H9 (cell line): ENCODE results near the gene HERPUD2. TPM values are rescaled to one million over a fixed set of nuclear protein-coding genes. Genes with fewer than 3 reads are reported as not detected.

Experiments
- DNase-seq: peaks from one replicate; pipeline ENCODE4 v3.0.0-alpha.2; 2017
- H2AFZ ChIP-seq: one replicate; pipeline ENCODE4 v1.6.1; 2013; ENCODE audit warnings: mild to moderate bottlenecking, low read length, control low read depth, moderate library complexity
- H2AK5ac ChIP-seq: 2 replicates; pipeline ENCODE4 v1.6.1; 2013; ENCODE audit warnings: low read length, control low read depth, mixed read lengths; ENCODE audit not compliant: insufficient read length
- H2BK120ac ChIP-seq: one replicate; pipeline ENCODE4 v1.6.1; 2013; ENCODE audit warnings: low read depth, mild to moderate bottlenecking, low read length, control low read depth, inconsistent platforms; ENCODE audit not compliant: poor library complexity, severe bottlenecking
- H2BK12ac ChIP-seq: 2 replicates; pipeline ENCODE4 v1.6.1; 2013; ENCODE audit warnings: low read length, control low read depth, mixed read lengths, low read depth; ENCODE audit not compliant: insufficient read length
- H2BK15ac ChIP-seq: 2 replicates; pipeline ENCODE4 v1.6.1; 2013; ENCODE audit warnings: low read depth, low read length, control low read depth
- H2BK20ac ChIP-seq: one replicate; pipeline ENCODE4 v1.6.1; 2013; ENCODE audit warnings: low read depth, mild to moderate bottlenecking, low read length, control low read depth, inconsistent platforms; ENCODE audit not compliant: poor library complexity, severe bottlenecking
- H2BK5ac ChIP-seq: 2 replicates; pipeline ENCODE4 v1.6.1; 2013; ENCODE audit warnings: low read length, control low read depth, mixed read lengths; ENCODE audit not compliant: insufficient read length
- H3K14ac ChIP-seq: 2 replicates; pipeline ENCODE4 v1.6.1; 2013; ENCODE audit warnings: low read length, control low read depth; ENCODE audit not compliant: insufficient read depth
- H3K18ac ChIP-seq: 2 replicates; pipeline ENCODE4 v1.6.1; 2013; ENCODE audit warnings: low read depth, mild to moderate bottlenecking, mixed read lengths, low read length, control low read depth; ENCODE audit not compliant: insufficient read length
- H3K23ac ChIP-seq: 2 replicates; pipeline ENCODE4 v1.6.1; 2013; ENCODE audit warnings: low read length, control low read depth, mixed read lengths, low read depth; ENCODE audit not compliant: insufficient read length
- H3K23me2 ChIP-seq: 2 replicates; pipeline ENCODE4 v1.6.1; 2013; ENCODE audit warnings: low read depth, mild to moderate bottlenecking, mixed read lengths, low read length, control low read depth; ENCODE audit not compliant: insufficient read length, poor library complexity, severe bottlenecking
- H3K27ac ChIP-seq: 2 replicates; pipeline ENCODE4 v1.5.1; 2013; ENCODE audit warnings: low read length, control low read depth, mixed read lengths, low read depth; ENCODE audit not compliant: insufficient read length
- H3K27me3 ChIP-seq: 2 replicates; pipeline ENCODE4 v1.6.1; 2013; ENCODE audit warnings: low read length, control low read depth, inconsistent platforms; ENCODE audit not compliant: insufficient read depth
- H3K4ac ChIP-seq: 2 replicates; pipeline ENCODE4 v1.6.1; 2013; ENCODE audit warnings: low read depth, mild to moderate bottlenecking, control low read depth, inconsistent platforms, low read length, moderate library complexity
- H3K4me1 ChIP-seq: 2 replicates; pipeline ENCODE4 v1.6.1; 2013; ENCODE audit warnings: low read length, control low read depth, inconsistent platforms; ENCODE audit not compliant: insufficient read depth
- H3K4me2 ChIP-seq: 2 replicates; pipeline ENCODE4 v1.6.1; 2013; ENCODE audit warnings: low read length, control low read depth, mixed read lengths; ENCODE audit not compliant: insufficient read length, insufficient read depth
- H3K56ac ChIP-seq: 2 replicates; pipeline ENCODE4 v1.6.1; 2013; ENCODE audit warnings: low read depth, mild to moderate bottlenecking, mixed read lengths, low read length, control low read depth; ENCODE audit not compliant: insufficient read length
- H3K79me1 ChIP-seq: 2 replicates; pipeline ENCODE4 v1.6.1; 2013; ENCODE audit warnings: low read depth, mild to moderate bottlenecking, moderate library complexity, low read length, control low read depth, inconsistent platforms; ENCODE audit not compliant: insufficient read depth, poor library complexity, severe bottlenecking
- H3K79me2 ChIP-seq: 2 replicates; pipeline ENCODE4 v1.6.1; 2013; ENCODE audit warnings: low read length, control low read depth, inconsistent platforms; ENCODE audit not compliant: insufficient read depth
- H3K9ac ChIP-seq: 2 replicates; pipeline ENCODE4 v1.6.1; 2013; ENCODE audit warnings: low read length, control low read depth, mixed read lengths; ENCODE audit not compliant: insufficient read length; ENCODE audit errors: extremely low read depth
- H3K9me3 ChIP-seq: one replicate; pipeline ENCODE4 v1.6.1; 2013; ENCODE audit warnings: low read depth, low read length, inconsistent platforms; ENCODE audit not compliant: control insufficient read depth
- H3T11ph ChIP-seq: one replicate; pipeline ENCODE4 v1.6.1; 2013; ENCODE audit warnings: mild to moderate bottlenecking, low read length, control low read depth, inconsistent platforms
- H4K20me1 ChIP-seq: one replicate; pipeline ENCODE4 v1.6.1; 2013; ENCODE audit not compliant: control insufficient read depth, insufficient read length, insufficient read depth
- H4K5ac ChIP-seq: 2 replicates; pipeline ENCODE4 v1.6.1; 2013; ENCODE audit warnings: low read depth, mild to moderate bottlenecking, mixed read lengths, low read length, control low read depth; ENCODE audit not compliant: insufficient read length
- H4K8ac ChIP-seq: replicated peaks from 2 replicates; pipeline ENCODE4 v1.6.1; 2013; ENCODE audit warnings: low read length, control low read depth, mixed read lengths, low read depth; ENCODE audit not compliant: insufficient read length
- H4K91ac ChIP-seq: 2 replicates; pipeline ENCODE4 v1.6.1; 2013; ENCODE audit warnings: low read depth, mild to moderate bottlenecking, moderate library complexity, mixed read lengths, low read length, control low read depth; ENCODE audit not compliant: insufficient read length
- H3K27ac Mint-ChIP-seq, 3 experiments: 2 replicates in 2 of 3; 3 replicates in 1 of 3; pipeline ENCODE4 v1.8.0; 2020 to 2021; ENCODE audit warnings: mixed read lengths in 3 of 3, mild to moderate bottlenecking in 1 of 3, moderate library complexity in 1 of 3
- H3K27me3 Mint-ChIP-seq: 2 replicates; pipeline ENCODE4 v1.8.0; 2021; ENCODE audit warnings: low read depth, mild to moderate bottlenecking, moderate library complexity, mixed read lengths
- H3K36me3 Mint-ChIP-seq, 3 experiments: 2 replicates in 2 of 3; 3 replicates in 1 of 3; pipeline ENCODE4 v1.8.0; 2020 to 2021; ENCODE audit warnings: low read depth in 3 of 3, mixed read lengths in 3 of 3; ENCODE audit not compliant: insufficient read depth in 1 of 3
- H3K4me1 Mint-ChIP-seq, 2 experiments: 2 replicates each; pipeline ENCODE4 v1.8.0; 2020; ENCODE audit warnings: mixed read lengths in 2 of 2
- H3K4me3 Mint-ChIP-seq, 2 experiments: 2 replicates in 1 of 2; 3 replicates in 1 of 2; pipeline ENCODE4 v1.8.0; 2020 to 2021; ENCODE audit warnings: mild to moderate bottlenecking in 2 of 2, mixed read lengths in 2 of 2, moderate library complexity in 1 of 2
- H3K9me3 Mint-ChIP-seq, 2 experiments: 2 replicates in 1 of 2; 3 replicates in 1 of 2; pipeline ENCODE4 v1.8.0; 2020; ENCODE audit warnings: mild to moderate bottlenecking in 2 of 2, mixed read lengths in 2 of 2, moderate library complexity in 1 of 2
- WGBS: extraction: QIAGEN DNeasy Blood & Tissue Kit; methylation state at CpG from one replicate; pipeline ENCODE4 v1.1.7; 2013; ENCODE audit warnings: missing lambda C conversion rate, low lambda C conversion rate, mixed read lengths; ENCODE audit not compliant: insufficient read length; ENCODE audit errors: extremely low coverage; 5-methylcytosine and 5-hydroxymethylcytosine counted together
- total RNA-seq: library from RNA; stranded (reverse); gene quantifications from 2 replicates; pipeline ENCODE4 v1.2.1, GENCODE V29; 2021
- TF ChIP-seq, protein P1 (sequence below): fragments of 200-600 bp; sonication (generic); conservative IDR thresholded peaks from 3 replicates; pipeline ENCODE4 v1.8.0; 2021; ENCODE audit warnings: antibody characterized with exemption, mild to moderate bottlenecking

Gene HERPUD2
- total RNA-seq, 1 experiment from 2014 or later = 17.0 TPM

DNA sequence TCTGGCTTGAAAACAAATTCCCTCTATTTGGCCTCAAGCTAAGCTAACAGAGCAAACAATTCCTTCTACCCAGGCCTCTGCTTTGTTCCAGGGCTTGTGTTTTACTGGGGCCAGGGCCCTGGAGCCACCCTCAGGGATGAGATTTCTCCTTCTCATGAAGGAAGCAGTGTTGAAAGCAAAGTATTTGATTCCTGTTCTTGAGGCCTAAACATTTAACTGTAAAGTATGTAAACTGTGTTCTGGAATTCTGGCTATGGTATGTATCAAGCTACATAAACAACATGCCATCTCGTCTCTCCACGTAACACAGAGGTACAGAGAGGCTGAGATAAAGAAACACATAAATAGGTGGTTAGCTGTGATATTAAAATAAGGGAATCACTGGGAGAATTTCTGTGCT, 81.8 kb downstream of the HERPUD2 start:
- Histone ChIP-seq H4K91ac (no peak overlapping the region), H2AFZ (no peak overlapping the region), H2BK15ac (no peak overlapping the region), H2BK12ac (no peak overlapping the region), H3K56ac (no peak overlapping the region), H4K20me1 (no peaks in the 10 kb centered on the region), H3K4ac (no peak overlapping the region), H3K14ac (no peak overlapping the region), H3K79me1 (no peaks in the 10 kb centered on the region), H3K4me2 (no peak overlapping the region), H4K8ac (no peak overlapping the region), H2AK5ac (no peak overlapping the region), H3K9ac (no peak overlapping the region), H3K9me3 (no peaks in the 10 kb centered on the region), H2BK20ac (no peak overlapping the region), H3K4me1 (no peaks in the 10 kb centered on the region), H3K27me3 (no peaks in the 10 kb centered on the region), H3K23me2 (no peaks in the 10 kb centered on the region), H3K18ac (no peak overlapping the region), H3K79me2 (no peaks in the 10 kb centered on the region), H3K27ac (no peak overlapping the region), H3K23ac (no peak overlapping the region), H4K5ac (no peak overlapping the region), H2BK5ac (no peak overlapping the region), H3T11ph (no peak overlapping the region), H2BK120ac (no peak overlapping the region)
- no peak overlapping the region for H3K27ac Mint-ChIP-seq
- no peak for DNase-seq
- no CpG with 5 or more reads among the region's 2 CpGs for WGBS
- no peaks in the 10 kb centered on the region for H3K27me3 Mint-ChIP-seq
- peaks cover 0 to 7% of the 10 kb centered on the region in 2 experiments; a peak in 2 of 5 replicates for H3K9me3 Mint-ChIP-seq
- no peak overlapping the region for H3K4me3 Mint-ChIP-seq
- peaks cover 0 to 3% (median 1%) of the 10 kb centered on the region in 3 experiments; a peak in 4 of 7 replicates for H3K36me3 Mint-ChIP-seq
- H3K4me1 Mint-ChIP-seq = peaks cover 0 to 7% of the 10 kb centered on the region in 2 experiments; a peak in 1 of 4 replicates
- TF ChIP-seq, protein P1, sequence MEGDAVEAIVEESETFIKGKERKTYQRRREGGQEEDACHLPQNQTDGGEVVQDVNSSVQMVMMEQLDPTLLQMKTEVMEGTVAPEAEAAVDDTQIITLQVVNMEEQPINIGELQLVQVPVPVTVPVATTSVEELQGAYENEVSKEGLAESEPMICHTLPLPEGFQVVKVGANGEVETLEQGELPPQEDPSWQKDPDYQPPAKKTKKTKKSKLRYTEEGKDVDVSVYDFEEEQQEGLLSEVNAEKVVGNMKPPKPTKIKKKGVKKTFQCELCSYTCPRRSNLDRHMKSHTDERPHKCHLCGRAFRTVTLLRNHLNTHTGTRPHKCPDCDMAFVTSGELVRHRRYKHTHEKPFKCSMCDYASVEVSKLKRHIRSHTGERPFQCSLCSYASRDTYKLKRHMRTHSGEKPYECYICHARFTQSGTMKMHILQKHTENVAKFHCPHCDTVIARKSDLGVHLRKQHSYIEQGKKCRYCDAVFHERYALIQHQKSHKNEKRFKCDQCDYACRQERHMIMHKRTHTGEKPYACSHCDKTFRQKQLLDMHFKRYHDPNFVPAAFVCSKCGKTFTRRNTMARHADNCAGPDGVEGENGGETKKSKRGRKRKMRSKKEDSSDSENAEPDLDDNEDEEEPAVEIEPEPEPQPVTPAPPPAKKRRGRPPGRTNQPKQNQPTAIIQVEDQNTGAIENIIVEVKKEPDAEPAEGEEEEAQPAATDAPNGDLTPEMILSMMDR = no peak
